GM21619 (cell line): Measurements from ENCODE around the gene TCEAL5.
"Not testable (repeated sequence)": the region's sequence is repeated elsewhere in the genome, so short reads cannot be mapped to it uniquely, and the experiment has no call there.

ENCODE experiments used
- ATAC-seq: cut with Tn5 transposase; IDR thresholded peaks from one replicate; pipeline ENCODE4 v1.9.1; 2021; ENCODE audit not compliant: unreplicated experiment

TCEAL5 gene

DNA sequence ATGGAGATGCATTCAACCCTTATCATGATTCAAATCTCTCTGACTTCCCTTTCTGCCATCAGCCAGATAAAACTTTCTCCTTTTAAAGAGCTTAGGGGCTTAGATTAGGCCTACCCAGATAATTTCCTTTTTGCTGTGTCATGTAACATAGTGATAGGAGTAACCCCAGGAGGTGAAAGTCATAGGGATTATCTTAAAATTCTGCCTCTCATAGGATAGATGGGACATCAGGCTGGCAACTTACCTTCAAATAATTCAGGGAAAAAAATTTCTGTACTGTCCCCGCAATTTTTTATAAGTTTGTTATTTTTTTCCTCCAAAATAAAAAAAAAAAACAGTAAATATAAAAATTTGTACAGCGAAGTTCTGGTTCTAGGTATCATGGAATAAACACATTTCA, 40.9 kb downstream of the TCEAL5 start:
- not testable (repeated sequence) for ATAC-seq

DNA sequence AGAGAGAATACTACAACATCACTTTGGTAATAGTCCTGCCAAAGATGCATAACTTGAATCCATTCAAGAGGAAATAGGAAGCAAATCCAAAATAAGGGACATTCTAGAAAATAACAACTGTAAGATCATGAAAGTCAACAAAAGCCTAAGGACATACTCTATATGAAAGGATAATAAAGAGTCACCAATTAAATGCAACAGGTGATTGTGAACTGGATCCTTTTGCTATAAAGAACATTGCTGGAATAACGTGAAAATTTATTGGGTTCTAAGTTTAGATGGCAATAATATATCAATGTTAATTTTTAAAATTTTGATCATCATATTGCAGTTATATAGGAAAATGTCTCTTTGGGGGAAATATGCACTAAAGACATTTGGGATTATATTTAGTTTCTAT, 41.7 kb downstream of the TCEAL5 start:
- no peak for ATAC-seq

DNA sequence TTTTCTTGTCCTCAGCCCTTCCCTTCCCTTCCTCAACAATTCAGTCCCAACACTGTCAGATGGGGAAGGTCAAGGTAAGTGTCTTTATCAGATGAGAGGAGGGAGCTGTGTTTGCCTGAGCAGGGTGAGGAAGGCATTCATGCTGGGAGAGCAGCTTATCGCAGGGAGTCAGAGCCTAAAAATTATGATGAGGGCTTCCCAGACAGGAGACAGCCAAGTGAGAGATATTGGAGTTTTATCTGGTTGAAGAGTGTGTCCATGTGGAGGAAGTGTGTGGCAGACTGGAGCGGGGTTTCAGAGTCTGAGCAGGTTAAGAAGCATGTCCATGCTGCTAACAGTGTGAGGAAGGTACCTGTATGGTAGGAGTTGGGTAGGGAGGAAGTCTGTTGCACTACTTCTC, 43.3 kb downstream of the TCEAL5 start:
- ATAC-seq: no peak

DNA sequence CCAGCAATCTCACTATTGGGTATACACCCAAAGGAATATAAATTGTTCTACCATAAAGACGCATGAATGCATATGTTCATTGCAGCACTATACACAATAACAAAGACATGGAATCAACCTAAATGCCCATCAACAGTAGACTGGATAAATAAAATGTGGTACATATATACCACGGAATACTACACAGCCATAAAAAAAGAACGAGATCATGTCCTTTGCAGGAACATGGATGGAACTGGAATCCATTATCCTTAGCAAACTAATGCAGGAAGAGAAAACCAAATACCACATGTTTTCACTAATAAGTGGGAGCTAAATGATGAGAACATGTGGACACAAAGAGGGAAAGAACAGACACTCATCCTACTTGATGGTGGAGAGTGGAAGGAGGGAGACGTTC, 50.6 kb downstream of the TCEAL5 start:
- not testable (repeated sequence) for ATAC-seq
